GM12872 (cell line): ENCODE measurements around the gene ZNF487.

ENCODE experiments used
- CTCF ChIP-seq: IDR thresholded peaks from 3 replicates; pipeline ENCODE4 v1.5.1; 2011; ENCODE audit warnings: low read depth, mild to moderate bottlenecking, low read length, moderate library complexity; ENCODE audit not compliant: insufficient read depth

The ZNF487 gene

DNA sequence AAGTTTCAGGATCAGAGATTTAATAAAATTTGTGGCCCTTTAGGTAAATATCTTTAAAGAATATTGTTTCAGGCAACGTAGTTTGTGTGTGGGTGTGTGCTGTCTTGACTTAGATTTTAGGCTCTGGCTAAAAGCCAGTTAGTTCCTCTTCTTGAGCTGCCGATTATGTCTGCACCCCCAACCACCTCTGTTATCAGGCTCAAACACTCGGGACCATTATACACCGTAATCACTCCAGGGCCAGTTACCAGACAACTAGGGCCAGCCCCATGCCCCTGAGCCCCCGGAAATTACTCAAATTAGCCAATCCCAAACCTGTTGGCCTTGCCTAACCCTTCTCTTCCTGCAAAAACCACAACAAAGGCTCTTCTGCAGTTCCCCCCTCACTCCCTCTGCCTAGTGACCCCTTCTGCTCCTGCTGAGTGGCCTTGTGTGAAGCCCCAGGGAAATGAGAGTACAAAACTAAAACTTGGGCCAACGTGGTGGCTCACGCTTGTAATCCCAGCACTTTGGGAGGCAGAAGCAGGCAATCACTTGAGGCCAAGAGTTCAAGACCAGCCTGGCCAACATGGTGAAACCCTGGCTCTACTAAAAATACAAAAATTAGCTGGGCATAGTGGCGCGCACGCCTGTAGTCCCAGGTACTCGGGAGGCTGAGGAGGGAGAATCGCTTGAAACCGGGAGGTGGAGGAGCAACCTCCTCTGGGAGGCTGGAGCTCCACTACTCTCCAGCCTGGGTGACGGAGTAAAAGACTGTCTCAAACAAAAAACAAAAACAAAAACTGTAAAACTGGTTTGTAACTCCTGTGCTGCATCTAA, 18.8 kb upstream of the ZNF487 start:
- TF ChIP-seq CTCF, result no peak

DNA sequence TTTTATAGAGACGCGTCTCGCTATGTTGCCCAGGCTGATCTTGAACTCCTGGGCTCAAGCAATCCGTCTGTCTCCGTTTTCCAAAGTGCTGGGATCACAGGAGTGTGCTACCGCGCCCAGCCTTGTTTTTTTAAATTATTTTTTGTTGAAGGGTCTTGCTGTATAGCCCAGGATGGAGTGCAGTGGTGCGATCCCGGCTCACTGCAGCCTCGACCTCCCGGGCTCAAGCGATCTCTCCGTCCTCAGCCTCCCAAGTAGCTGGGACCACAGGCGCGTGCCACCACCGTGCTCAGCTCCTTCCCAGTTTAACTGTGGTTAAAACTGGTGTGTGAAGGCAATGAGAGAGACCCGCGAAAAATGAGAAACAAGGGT, 16.9 kb upstream of the ZNF487 start:
- TF ChIP-seq CTCF, result no peak

DNA sequence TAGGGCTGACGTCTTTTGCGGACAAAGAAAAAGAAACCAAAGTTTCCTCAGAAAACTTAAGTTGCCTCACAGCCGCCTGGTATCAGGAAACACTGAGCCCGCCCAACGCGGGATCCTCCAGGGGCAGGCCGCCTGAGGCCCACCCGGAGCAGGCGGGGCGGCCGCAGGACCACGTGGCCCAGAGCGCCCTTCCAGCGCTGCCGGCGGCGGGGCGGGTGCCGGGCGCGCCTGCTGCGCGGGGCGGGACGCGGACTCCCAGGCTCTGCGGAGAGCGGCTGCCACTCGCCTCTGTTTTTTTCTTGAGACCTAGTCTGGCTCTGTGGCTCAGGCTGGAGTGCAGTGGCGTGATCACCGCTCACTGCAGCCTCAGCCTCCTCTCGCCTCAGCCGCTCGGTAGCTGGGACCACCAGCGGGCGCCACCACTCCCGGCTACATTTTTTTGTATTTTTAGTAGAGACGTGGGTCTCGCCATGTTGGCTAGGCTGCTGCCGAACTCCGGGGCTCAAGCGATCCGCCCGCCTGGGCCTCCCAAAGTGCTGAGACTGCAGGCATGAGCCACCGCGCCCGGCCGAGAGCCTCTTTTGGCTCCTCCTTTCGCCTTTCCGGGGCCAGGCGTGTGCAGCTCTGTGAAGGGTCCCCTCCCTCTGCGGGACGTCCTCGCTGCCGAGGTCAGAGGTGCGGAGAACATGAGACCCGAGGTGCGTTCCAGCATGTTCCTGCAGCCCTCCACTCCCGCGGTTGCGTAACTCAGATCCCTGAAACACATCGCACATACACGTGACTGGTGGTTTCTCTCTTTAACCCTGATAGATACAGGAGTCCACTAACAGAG, 16.3 kb upstream of the ZNF487 start:
- TF ChIP-seq CTCF, result 0 out of 3 replicates have a peak, but pooled peaks have one; percentile 16

DNA sequence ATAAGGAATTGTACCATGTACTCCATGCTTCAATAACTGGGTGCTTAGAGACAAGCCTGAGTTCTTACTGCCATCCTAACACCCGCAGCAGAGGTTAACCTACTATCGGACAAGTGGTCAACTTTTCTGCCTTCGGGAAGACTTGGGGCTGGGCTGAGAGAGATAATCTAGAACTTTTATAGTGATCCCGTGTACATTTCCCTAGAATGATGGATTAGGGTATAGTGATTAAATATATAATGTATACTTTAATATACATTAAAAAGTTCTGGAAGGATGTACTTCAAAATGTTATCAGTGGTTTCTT, 15.8 kb upstream of the ZNF487 start:
- TF ChIP-seq CTCF, result no peak

DNA sequence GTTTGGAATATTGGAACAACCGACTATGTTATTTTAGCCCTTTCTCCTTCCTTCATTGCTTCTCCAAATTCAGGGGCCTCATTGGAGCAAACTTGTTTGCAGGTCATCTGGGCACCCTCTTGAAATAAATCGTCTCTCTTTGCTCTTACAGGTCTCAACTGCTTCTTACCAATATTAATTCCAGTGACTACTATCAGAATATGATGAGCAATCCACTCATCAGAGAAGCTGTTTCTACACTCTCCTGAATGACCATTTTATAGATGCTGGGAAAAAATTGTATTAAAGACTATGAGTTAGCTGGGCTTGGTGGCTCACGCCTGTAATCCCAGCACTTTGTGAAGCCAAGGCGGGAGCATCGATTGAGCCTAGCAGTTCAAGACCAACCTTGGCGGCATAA, 15.4 kb upstream of the ZNF487 start:
- TF ChIP-seq CTCF, result no peak

DNA sequence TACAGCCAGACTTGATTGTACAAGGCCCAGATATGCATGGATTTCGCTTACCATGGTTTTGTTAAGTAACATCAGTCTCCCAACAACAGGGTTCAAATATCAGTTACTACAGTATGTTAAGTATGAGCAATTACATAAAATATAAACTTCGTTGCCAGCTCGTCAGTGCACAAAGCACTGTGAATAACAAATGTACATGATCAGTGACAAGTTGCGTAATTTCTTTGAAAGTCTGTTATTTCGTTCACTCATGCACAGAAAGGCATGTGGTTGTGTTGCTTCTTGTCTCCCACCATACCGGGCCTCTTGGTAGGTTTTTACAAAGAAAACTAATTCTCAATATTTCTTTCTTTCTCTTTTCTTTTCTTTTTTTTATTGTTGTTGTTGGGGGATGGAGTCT, 12.5 kb upstream of the ZNF487 start:
- TF ChIP-seq CTCF, result no peak

DNA sequence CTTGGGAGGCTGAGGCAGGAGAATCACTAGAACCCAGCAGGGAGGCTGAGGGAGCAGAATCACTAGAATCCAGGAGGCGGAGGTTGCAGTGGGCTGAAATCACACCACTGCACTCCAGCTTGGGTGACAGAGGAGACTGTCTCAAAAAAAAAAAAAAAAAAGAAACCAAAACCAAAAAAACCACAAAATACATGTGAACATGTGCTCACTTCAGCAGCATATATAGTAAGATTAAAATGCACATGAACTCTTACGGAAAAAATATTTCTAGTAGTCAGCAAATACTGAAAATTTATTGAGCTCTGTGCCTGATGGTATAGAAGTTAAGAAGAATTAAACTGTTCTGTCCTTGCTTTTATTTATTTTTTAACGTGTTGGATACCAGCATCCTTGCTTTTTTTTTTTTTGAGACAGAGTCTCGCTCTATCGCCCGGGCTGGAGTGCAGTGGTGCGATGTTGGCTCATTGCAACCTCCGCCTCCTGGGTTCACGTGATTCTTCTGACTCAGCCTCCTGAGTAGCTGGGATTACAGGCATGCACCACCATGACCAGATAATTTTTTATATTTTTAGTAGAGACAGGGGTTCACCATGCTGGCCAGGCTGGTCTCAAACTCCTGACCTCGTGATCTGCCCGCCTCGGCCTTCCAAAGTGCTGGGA, 9.6 kb upstream of the ZNF487 start:
- TF ChIP-seq CTCF, result no peak
